Uterus (tissue), 2 donors: ENCODE measurements around the gene CDH8.

Source experiments
- POLR2A ChIP-seq, 2 donors: fragments of 450-650 bp; IDR thresholded peaks; one replicate each; pipeline ENCODE4 v1.6.1; 2016; ENCODE audit warnings: antibody characterized with exemption in 2 of 2, mild to moderate bottlenecking in 1 of 2, moderate library complexity in 1 of 2
- TF ChIP-seq, protein P1 (sequence below), 4 experiments: fragments of 200-600 bp in 2 of 4; fragments of 450-650 bp in 2 of 4; sonication (generic) in 2 of 4; IDR thresholded peaks; one replicate each; pipeline ENCODE4 v1.5.1; 2016 to 2019; ENCODE audit warnings: antibody characterized with exemption in 4 of 4, mild to moderate bottlenecking in 2 of 4, moderate library complexity in 1 of 4

DNA sequence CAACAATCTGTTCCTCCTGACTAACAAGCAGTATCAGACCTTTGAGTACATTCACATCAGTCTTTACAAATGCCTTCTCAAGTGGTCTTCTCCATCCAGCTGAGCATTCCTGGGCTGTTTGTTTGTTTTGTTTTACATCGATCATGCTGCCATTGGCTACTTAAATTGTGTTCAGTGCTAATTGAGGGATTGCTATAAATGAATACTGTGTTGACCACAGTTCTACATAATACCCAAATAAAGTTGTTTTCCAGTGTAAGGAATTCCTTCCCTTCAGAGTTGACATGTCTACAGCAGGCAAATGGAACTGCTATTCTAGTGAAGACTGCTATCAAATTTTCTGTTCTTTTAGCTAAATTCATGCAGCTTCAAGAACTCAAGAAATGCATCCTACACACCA is 3.2 kb downstream of the CDH8 start:
- TF ChIP-seq, protein P1, sequence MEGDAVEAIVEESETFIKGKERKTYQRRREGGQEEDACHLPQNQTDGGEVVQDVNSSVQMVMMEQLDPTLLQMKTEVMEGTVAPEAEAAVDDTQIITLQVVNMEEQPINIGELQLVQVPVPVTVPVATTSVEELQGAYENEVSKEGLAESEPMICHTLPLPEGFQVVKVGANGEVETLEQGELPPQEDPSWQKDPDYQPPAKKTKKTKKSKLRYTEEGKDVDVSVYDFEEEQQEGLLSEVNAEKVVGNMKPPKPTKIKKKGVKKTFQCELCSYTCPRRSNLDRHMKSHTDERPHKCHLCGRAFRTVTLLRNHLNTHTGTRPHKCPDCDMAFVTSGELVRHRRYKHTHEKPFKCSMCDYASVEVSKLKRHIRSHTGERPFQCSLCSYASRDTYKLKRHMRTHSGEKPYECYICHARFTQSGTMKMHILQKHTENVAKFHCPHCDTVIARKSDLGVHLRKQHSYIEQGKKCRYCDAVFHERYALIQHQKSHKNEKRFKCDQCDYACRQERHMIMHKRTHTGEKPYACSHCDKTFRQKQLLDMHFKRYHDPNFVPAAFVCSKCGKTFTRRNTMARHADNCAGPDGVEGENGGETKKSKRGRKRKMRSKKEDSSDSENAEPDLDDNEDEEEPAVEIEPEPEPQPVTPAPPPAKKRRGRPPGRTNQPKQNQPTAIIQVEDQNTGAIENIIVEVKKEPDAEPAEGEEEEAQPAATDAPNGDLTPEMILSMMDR (IDR thresholded peaks at IDR 0.05): no peak
- TF ChIP-seq POLR2A (IDR thresholded peaks at IDR 0.05): no peak
